Stimulated activated CD4-positive, alpha-beta T cell treated with anti-CD3 and anti-CD28 coated beads, Interleukin-4, amount 100 ng/mL, for 1 hour (primary cell): ENCODE measurements around the gene COLEC12.

Experiments
- DNase-seq: peaks from one replicate; pipeline ENCODE4 v3.0.0-alpha.2; 2020

The COLEC12 gene

DNA sequence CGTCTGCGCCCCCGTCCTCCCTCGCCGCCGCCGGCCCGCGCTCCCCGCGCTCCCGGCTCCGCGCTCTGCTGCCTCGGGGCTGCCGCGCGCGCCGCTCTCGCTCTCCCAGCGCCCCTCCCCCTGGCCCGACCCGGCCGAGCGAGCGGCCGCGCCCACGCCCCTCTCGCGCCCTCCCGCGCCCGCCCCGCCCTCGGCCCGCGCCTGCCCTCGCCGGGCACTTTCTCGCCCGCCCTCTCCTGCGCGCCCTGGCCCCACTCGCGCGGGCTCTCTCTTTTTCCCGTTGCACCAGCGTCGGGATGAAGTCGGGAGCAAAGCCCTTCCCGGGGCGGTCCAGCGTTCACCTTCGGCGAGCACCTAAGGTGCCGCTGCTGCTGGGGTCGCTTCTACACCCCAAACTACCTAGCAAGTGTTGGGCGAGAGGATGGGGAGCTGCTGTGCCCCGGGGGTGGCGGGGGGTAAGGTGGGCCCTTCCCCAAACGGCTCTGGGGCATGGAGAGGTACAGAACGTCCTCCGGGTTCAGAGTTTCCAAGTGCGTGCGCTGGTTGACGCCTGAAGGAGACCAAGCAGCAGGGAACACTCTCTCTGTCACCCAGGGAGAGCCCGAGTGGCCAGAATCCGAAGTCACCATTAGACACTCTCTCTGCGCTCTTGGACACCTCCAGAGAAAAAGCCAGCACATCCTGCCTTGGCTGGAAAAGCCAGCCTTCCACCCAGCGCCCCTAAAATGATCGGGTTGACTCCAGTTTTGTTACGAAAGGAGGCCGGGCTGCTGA, at the start of gene COLEC12:
COLEC12 (minus strand) TSS at position 70 of the 774 bp plus-strand sequence. CDS start 187 bp downstream, outside the sequence.
- DNase-seq = no peak

DNA sequence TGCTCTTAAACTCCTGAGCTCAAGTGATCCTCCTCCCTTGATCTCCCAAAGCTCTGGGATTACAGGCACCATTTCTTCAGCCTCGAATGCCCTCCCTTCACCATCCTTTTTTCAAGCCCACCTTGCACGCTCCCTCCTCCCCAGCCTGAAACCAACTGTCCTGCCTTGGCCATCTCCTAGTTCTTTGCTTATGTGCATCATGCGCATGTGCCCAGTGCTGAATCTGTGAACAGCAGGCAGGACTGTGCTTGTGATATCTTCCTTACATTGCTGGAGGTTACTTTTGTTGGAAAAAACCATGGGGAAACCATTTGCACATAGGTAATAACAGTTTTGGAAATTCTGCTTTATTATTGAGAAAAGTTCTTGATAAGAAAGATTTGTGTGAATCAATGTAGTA, 49.5 kb upstream of the COLEC12 start:
- DNase-seq = no peak

DNA sequence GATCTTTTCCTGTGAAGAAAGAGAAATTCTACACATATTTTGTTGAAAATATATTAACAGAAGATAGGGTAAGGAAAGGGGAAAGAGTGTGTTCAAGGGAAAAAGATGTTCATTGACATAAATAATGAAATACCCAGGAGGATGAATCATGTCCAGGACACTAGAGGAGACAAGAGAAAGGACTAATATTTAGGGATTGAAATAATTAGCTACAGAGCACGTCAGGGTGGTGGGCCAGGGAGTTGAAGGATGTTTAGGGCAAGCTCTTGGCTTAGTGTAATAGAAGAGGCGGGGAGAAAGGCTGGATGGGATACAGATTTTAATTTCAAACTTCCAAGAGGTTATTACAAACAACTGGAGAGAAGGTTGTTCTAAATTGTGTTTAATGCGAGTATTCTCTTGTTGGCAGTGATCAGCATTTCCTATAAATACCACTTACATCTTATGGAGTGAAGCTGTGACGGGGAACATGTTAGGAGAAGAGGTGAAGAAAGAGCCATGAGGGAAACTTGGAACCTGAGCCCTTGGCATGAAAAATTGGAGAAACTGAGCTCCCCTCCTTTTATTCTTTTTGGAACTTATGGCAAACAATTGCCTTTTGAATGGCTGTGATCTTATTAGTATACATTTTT, 43.1 kb upstream of the COLEC12 start:
- no peak for DNase-seq

DNA sequence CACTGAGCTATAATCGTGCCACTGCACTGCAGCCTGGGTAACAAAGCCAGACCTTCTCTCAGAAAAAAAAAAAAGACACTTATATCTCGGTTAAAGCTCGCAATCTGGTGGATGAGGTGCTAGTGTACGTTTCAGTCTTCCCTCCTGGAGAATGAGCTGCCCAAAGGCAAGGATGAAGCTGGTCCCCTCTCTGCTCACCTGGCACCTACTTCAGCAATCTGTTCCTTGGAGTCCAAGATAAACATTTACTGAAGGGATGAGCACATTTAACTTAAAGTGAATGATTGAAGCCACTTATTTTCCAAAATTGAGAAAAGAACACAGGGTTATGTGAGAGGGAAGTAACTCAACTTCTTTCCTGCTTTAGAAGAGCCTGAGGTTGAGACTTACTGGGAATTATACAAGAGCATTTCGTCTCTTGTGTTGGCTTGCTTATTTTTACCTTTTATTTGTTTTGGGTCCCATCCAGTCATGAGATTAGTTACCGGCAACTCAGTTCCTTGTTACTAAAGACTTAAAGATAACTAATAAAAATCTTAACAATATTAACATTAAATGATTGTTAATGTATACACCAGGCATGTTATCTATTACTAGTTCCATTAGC, 33.6 kb upstream of the COLEC12 start:
- no peak for DNase-seq

DNA sequence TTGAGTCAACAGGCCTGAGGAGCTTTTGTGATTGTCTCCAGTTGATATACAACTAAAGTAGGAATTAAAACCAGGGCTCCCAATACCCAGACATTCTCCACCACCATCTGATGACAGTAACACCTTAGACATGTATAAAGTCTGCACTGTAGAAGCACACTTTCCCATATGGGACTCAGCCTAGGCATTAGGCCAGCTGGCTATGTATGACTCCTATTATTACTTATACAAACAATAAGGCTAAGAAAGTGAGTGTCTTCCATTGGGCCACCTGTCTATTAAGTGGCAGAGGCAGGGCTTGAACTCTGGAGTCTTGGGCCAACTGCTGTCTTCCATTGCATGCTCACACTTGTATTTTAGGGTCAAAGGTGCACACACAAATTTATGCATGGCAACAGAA, 32.1 kb upstream of the COLEC12 start:
- DNase-seq = no peak

DNA sequence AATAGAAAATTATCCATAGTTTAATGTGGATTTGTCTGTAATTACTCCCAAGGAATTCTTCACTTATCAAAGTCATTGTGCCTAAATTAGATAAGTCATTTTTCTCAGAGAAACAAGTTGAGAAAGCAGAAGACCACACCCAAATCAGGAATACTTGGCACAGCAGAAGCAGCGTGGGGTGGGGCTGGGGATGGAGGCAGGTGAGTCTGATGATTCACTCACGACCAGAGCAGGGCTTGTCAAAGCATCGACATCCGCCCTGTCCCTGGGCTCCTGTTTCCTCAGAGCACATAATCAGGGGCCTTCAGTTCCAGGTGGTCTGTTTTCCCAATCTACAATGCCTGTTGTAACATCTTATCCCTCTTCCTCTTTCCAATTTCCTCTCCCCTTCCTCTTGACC, 31.5 kb upstream of the COLEC12 start:
- DNase-seq = no peak

DNA sequence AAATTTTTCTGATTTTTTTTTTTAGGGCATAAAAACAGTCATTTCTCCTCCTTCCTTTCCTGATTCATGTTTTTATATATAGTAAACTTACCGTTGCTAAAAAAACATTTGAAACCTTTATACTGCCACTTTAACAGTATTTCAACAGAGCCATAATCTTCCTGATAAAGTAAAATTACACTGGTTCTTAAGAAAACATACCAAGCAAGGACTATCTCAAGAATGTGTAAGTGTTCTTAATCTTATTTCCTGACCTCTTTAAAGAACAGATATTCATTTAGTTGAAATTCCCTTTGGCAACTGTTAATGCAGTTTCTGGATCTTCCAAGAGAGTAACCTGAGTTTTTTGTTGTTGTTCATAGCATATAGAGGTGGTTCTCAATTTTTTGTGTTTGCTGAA, 26.6 kb upstream of the COLEC12 start:
- DNase-seq = no peak

DNA sequence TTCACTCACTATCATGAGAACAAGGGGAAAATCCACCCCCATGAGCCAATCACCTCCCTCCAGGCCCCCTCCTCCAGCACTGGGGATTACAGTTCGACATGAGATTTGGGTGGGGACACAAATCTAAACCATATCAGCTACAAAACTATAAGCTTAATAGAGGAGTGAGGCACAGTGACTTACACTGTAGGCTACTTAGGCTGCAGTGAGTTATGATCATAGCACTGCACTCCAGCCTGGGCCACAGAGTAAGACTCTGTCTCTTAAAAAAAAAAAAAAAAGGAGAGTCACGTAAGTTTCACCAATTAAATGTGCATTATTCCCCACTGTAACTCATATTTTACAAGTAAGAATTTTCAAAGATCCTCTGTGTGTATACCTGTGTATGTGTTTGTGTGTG, 26.2 kb upstream of the COLEC12 start:
- DNase-seq = no peak

DNA sequence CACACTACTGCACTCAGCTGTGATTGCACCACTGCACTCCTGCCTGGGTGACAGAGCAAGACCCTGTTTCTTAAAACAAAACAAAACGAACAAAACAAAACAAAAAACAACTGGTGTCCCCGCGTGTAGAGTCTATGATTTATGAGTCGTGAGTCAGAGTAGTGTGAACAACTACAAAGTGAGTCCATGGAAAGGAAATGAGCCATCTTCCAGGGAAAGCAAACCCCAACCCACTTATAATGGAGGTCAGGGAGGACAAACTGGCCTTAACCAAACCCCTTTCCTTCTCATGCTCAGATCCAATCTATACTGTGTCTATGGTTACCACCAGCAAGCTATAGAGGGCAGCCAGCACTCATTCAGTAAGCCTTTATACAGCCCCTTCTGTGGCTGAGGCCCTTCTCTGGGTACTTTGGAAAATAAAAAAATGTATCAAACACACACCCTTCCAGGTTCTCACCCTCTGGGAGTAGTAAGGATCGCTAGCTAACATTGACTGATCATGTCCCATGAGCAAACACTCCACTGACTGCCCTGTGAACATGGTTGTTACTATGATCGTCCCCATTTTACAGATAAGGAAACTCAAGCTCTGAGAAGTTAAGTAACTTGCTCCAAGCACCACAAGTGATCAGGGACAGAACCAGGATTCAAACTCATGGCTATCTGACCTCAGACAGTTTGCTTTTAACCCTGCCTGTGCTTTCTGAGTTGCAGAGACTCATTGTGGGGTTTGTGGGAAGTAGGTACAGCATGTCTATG, 24.7 kb upstream of the COLEC12 start:
- DNase-seq = no peak

DNA sequence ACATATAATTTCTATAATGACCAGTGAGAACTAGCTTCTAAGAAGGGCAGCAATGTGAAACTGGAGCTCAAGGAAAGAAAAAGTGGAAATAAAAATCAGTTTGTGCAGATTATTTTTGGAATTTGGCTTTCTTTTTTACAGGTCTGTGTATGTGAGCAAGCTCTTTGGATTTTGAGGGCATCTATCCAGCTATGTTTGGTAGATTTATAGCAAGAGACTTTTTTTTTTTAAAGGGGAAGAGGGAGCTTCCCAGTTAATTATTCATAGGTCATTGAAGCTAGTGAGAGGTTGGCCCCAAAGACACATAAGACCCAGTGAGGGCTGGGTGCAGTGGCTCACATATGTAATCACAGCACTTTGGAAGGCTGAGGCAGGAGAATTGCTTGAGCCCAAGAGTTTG, 24.0 kb upstream of the COLEC12 start:
- DNase-seq = no peak

DNA sequence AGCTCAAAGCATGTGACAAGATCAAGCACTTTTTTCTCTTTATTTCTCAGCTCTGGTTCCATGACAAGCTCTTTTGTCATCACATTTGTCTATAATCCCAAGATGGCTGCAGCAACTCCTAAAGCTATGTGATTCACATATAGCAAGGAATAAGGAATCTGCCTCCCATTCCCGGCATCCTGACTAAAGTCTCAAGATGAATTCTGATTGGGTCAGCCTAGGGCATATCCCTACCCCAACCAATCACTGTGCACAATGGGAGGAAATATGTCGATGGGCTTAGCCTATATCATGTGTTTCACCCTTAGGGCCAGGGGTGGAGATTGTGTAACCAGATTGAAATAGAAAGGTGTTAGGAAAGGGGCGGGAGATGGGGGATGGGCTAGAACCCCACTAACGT, 23.1 kb upstream of the COLEC12 start:
- DNase-seq = no peak

DNA sequence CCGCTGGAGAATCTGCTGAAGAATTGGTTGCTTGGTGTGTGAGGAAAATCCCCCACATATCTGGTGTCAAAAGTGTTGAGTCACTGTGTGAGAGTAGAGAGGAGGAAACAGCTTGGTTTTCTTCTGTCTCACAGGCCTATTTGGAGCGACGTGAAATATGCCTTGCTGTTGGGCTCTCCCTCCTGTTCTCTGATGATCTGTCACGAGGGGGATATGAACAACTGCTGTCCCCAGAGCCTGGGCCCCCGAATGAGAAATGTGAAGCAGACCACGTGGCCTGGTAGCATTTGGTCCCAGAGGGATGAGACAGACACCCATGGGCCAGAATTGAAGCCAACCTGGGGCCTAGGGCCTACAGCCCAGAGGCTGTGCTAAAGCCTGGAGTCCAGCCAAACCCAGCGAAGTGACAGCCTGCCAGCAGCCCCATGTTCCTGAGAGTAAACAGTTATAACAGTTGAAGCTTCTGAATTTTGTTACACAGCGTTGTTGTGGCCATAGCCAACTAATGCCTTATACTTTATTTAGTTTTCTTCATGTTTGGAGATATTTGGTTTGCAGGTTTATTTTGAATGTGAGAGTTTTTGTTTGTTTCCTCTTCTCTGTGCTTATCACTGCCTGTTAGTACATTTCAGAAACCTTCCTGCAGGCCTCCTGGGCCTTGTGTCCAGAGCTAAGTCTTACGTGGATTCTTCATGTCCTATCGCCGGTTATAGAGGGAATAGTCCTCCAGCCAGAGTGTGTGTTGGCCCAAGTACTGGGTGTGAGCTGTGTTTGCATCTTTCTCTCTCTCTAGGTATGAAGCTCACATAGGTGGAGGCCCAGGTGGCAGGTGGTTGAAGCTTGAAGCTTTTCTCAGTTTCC, 18.7 kb upstream of the COLEC12 start:
- DNase-seq = no peak

DNA sequence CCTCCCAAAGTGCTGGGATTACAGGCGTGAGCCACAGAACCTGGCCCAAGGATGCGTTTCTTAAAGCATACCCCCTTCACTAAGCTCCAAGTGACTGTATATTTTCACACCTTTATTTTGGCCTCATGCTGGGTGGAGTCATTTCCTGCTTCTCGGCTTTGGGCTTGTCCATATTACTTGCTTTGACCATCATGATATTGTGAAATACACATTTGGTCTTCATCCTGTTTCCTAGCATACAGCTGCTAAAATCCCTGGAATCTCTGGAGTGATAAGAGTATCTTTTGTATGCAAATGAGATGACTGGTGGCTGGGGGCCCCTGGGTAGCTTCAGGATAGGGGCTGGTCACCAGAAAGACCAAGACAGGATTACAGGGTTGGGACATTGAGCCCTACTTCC, 17.6 kb upstream of the COLEC12 start:
- DNase-seq = no peak

DNA sequence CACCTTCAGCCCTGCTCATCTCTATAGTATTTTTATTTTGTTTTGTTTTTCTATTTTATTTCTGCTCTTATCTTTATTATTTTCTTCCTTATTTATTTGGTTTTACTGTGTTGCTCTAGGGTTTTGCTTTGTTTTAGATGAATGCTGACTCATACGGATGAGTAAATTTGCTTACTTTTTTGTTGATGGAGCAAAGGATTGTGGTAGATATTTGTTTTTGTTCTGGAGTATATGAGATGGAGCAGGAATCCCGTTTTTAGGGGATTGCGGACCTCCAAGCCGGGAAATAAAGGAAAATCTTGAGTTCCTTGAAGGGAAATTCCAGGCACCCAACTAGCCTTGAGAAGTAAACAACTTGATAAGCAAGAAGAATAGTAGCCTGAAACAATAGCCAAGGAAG, 15.3 kb upstream of the COLEC12 start:
- no peak for DNase-seq

DNA sequence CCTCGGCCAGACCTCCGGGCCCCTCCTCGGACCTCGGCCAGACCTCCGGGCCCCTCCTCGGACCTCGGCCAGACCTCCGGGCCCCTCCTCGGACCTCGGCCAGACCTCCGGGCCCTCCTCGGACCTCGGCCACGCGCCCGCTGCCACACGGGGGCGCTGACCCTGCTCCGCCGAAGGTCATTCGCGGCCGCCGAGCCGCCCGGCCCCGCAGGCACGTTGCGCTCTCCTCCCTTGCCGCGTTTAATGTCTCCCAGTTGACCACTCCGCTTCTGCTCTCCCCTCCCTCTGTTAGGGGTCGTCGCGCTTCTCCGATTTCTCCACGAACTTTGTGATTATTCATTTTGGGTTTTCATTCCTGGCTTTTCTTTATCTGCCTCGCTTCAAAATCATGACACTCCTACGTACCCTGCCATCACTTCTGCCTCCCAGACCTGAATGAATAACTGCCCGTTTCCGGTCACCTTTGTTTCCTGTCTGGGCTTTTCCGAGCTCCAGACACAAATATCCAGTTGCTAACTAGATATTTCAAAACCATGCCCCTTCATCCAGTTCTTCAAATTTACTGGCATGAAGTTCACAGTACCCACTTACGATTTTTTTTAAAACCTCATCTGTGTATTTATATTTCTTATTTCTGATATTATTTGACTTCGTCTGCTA, 14.8 kb upstream of the COLEC12 start:
- no peak for DNase-seq

DNA sequence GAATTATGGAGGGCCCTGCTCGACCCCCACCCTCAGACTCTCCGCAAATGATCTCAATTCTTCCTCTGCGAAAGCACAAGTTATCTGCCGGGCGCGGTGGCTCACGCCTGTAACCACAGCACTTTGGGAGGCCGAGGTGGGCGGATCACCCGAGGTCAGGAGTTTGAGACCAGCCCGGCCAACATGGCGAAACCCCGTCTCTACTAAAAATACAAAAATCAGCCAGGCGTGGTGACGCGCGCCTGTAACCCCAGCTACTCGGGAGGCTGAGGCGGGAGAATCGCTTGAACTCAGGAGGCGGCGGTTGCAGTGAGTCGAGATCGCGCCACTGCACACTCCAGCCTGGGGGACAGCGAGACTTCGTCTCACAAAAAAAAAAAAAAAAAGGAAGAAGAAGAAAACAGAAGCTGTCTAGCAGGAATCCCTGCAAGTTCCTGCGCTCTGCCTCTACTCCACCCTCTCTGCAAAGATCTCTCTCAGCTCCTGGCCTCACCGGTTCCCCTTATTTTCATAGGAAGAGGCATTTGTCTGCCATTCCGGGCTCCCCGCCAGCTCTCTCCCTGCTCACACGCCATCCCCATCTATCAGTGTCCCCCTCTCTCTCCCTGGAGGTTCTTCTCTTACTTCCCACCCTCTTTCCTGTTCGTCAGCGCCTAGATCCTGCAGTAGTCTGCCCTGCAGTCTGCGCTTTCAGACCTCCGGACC, 13.5 kb upstream of the COLEC12 start:
- DNase-seq = no peak

DNA sequence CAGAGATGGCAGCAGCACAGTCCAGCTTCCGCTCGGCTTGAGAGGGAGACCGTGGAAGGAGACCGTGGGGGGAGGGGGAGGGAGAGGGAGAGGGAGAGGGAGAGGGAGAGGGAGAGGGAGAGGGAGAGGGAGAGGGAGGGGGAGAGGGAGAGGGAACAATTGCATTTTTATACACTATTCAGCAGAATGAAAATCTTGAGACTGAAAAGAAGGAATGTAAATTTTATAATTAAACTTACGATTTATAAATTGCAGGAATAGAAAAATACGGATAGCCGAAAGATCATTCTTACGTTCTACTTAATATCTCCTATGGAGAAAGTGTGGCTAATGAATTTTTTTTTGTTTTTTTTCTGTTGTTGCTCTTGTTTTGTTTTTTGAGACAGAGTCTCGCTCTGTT, 12.5 kb upstream of the COLEC12 start:
- DNase-seq = no peak

DNA sequence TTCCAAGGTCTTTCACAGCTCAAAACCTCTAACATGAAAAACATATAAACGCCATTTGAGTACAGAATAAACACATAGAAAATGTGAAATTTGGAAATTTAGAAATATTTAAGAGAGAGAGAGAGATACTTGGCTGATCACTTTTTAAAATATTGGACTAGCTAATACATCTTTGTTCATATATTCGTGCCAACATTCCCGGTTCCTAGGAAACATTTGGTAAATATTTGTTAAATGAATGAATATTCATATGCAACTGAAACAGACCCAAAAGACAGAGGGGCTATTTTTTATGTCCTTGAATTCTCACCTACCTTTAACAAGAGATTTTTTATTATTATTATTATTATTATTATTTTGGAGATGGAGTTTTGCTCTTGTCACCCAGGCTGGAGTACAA, 8.3 kb upstream of the COLEC12 start:
- no peak for DNase-seq

DNA sequence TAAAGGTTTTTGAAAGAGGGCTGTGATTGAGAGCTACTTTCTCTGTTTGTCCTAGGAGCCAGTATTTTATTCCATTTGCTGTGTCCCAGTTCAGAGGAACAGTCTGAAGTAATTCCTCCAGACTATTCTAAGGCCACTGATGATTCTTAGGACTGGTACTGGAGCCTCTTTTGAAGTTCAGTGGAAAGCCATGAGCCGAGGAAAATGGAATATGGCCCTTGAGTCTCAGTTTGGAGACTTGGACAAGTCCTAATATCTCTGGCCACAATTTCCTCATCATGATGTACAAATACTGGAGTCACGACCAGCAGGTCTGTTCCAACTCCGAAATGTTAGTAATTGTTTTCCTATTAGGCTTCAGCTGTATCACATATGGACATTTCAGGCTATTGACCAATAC, 7.1 kb upstream of the COLEC12 start:
- no peak for DNase-seq

DNA sequence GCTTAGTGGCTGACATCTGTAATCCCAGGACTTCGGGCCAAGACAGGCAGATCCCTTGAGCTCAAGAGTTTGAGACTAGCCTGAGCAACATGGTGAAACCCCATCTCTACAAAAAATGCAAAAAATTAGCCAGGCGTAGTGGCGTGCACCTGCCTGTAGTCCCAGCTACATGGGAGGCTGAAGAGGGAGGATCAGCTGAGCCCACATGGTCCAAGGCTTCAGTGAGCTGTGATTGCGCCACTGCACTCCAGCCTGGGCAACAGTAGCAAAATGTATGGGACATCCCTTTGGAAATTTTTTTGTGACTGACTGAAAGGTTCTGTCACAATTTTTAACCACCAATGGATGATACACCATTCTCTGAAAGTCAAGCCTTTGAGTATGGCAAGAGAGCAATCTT, 6.3 kb upstream of the COLEC12 start:
- DNase-seq = no peak

DNA sequence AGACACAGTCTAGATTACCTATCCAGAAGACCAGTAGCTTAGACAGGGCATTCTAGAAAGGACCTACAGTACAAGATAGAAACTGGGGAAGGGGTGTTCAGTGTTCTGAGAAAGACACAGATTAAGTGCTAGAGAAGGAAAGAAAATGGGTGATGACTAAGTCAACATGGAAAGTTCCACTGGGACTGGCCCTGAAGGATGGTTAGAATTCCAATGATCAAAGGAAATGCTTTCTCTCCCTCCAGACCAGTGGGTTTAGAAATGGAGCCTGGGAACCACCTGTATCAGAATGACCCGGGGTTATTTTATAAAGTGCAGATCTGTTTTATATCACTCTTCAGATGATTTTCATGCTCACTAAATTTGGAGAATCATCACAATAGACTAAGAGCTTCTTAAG, 5.8 kb upstream of the COLEC12 start:
- DNase-seq = no peak
